IPS-18c (cell line): ENCODE measurements around the gene MAX.

ENCODE experiments used
- H3K4me3 ChIP-seq: 2 replicates; pipeline ENCODE4 v1.7.0; 2013; ENCODE audit warnings: low read depth, mild to moderate bottlenecking, low read length, moderate library complexity; ENCODE audit not compliant: insufficient read depth
- H3K9me3 ChIP-seq: one replicate; pipeline ENCODE4 v1.6.1; 2013; ENCODE audit warnings: mild to moderate bottlenecking, low read length, moderate library complexity; ENCODE audit not compliant: control insufficient read depth, insufficient read depth

The MAX gene

DNA sequence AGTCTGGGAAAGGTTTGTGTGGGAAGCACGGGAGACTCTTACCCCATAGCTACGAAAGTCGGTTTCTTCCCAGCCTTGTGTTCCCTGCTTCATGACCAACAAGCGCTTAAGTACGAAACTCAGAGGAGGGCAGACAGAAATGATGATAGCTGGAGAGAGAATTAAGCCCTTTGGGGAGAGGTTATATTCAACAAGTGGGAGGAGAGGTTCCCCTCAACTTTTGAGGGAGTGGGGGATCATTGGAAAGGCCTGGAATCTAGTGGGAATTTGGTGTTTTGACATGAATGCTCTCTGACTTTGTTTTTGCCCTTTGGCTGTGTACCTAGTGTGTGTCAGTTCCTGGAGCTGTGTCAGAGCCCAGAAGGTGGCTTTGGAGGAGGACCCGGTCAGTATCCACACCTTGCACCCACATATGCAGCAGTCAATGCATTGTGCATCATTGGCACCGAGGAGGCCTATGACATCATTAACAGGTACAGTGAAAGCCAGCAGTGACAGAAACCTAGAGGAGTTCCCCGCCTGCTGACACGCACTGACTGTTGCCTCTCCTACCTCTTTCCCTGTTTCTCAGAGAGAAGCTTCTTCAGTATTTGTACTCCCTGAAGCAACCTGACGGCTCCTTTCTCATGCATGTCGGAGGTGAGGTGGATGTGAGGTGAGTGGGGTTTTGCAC lies 75.1 kb downstream of the MAX start:
- Histone ChIP-seq H3K4me3 (no peak overlapping the region), H3K9me3 (no peaks in the 10 kb centered on the region)

DNA sequence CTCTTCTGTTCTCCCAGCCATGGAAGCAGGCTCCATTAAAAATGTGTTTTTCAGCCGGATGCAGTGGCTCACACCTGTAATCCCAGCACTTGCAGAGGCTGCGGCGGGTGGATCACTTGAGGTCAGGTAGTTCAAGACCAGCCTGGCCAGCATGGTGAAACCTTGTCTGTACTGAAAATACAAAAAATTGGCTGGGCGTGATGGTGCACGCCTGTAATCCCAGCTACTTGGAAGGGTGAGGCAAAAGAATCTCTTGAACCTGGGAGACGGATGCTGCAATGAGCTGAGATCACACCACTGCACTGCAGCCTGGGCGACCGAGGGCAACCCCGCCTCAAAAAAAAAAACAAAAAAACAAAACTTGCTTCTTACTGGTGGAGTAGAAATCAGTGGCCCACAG lies 75.8 kb downstream of the MAX start:
- H3K9me3 ChIP-seq = no peaks in the 10 kb centered on the region

DNA sequence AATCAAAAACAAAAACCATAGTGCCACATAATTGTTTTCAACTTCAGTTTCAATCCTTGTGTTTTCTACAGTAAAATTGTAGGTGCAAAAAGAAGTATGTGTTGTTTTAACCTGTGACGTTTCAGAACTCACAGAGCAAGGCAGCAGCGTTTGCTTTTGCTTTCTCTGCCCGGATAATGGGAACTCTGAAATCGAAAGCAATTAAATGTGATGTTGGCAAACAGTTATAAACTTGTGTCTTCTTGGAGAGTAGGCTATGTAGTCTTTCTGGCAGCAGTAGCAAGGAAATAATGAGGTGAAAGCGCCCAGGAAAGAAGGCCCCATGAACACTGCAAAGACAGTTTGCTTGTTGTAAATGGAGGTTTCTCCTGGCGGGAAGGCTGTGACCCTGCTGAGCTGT lies 76.5 kb downstream of the MAX start:
- H3K4me3 ChIP-seq = no peak overlapping the region
- no peaks in the 10 kb centered on the region for H3K9me3 ChIP-seq

More for the DNA sequence above, 75.8 kb downstream of the MAX start:
- no peak overlapping the region for H3K4me3 ChIP-seq
